T-helper 2 cell (primary cell): ENCODE measurements around the gene DLGAP1.

Source experiments
- DNase-seq, 5 experiments: peaks; one replicate each; pipeline versions ENCODE4 v3.0.0 to v3.0.0-alpha.2; 2012 to 2022

DLGAP1 gene

DNA sequence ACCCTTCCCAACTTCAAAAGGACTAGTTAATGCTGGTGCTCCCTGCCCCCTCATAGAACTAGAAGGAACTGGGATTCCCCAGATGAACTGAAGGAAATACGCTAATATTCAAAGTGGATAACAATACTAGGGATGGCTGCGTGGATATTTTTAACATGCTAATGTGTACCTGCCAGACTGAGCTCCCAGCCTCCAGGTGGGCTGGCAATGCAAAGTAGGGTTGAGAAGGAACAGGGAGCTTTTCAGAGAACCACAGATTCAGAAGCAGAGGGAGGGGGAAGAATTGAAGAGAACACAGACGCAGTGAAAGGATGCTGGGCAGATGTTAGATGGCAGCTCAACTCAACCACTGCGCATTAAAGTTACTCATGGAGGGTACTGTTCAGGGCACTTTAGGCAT, 650.8 kb downstream of the DLGAP1 start:
- DNase-seq: no peak

DNA sequence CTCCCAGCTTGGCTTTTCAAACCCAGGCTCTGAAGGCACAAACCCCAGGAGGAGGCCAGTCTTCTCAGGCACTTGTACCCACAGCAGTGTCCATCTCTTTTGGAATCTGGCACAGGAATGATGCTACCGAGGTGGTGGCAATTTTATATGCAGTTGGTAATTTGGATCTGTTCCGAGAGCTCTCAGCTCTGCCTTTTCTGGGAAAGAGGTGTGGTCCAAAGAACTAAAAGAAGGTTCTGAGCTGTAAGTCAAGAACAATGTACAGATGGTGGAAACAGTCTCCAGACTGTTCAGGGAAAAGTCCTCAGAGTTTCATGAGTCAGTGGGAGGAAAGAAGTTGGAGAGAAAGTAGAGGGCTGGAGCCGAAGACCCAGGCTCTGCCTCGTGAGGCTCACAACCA, 651.8 kb downstream of the DLGAP1 start:
- DNase-seq: no peak

DNA sequence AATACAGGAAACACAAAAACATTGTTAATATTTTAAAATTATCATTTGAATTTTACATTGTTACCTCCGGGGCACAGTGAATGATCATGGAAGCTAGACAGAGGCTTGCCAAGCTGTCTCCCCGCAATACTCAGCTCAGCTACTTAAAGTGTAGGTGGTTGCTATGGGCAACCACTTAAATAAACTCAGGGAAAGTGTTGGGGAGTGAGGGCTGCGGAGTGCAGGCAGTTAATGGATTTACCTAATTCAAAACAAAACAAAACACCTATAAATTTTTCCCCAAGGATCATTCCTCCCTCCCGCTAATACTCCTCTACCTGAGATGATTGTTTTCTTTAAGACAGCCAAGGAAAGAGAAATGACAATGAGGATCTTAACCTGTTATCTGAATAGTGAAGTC, 655.6 kb downstream of the DLGAP1 start:
- no peak for DNase-seq

DNA sequence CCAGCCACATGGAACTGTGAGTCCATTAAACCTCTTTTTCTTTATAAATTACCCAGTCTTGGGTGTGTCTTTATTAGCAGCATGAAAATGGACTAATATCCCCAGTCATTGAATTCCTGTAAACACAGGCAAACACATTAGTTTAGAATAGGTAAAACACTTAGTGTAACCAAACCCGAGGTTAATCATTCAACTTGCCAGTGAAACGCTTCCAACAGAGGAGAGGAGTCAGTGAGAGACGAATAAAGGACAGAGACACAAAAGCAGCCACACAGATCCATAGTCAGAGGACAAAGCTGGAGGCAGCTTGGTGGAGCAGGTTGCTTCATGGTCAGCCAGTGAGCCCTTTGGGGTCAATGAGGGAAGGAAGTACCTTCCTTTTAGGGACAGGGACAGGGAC, 657.1 kb downstream of the DLGAP1 start:
- DNase-seq: no peak

DNA sequence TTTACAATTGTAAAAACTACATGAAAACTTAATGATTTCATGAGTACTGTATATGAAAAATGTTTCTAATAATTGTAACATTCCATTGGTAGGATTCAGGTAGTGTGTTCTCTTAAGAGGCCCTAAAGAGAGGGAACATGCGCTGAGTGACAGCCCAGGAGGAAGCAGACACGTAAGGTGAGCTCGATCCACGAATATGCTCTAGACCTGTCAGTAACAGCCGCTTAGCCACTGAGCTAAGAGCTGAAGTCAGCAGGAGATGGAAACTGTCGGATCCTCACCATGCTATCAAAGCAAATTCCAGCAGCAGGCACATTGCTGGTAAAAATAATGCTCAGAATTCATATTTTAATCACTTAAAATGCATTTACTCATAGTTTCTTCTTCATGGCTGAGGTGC, 658.7 kb downstream of the DLGAP1 start:
- DNase-seq: no peak

DNA sequence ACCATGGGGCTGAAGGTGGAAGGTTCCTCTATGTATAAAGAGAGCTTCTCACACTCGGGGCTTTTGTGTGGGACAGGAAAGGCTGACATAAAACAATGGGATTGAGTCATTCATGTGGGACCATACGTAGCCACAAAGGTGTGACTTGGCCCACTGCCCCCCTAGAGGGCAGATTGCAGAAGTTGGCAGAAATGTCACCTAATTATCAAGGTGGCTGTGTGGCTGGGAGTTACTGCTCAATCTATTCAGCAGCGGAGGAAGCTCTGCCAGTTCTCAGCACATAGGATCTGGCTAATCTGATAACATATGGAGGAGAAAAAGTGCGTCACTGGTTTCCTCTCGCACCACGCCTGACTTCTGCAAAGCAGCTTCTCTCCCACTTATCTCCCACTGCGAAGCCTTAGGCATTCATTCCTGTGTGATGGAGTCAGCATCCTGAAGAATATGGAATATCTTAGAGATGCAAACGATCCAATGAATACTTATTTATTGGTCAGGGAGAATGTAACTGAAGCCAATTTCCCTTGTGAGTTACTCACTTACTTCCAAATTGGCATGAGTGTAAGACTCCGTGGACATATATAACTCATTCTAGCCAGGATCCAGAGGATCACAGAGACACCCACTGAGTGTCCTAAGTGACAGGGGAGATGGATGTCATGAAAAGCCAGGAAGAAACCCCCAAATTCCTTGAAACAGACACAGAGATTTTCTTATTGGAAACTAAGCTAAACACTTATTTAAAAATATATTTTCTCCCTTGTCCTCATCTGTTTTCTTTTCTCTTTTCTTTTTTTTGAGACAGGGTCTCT, 660.4 kb downstream of the DLGAP1 start:
- no peak for DNase-seq

DNA sequence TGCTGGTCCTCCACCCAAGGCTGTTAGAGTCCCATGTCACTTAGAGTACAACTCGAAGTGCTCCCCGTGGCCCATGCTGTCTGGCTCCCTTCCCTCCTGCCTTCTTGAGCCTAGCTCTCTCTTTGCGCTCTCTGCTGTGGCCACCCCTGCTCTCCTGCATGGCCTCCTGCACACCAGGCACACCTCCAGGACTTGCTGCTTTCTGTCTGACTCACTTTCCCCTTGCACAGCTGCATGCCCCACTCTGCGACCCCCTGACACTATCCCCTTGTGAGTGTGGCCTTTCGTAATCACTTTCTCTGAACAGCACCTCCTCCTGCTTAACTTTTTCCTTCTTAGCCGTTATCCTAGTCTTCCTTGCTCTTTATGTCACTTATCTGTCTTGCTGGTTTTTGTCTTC, 661.6 kb downstream of the DLGAP1 start:
- no peak for DNase-seq

DNA sequence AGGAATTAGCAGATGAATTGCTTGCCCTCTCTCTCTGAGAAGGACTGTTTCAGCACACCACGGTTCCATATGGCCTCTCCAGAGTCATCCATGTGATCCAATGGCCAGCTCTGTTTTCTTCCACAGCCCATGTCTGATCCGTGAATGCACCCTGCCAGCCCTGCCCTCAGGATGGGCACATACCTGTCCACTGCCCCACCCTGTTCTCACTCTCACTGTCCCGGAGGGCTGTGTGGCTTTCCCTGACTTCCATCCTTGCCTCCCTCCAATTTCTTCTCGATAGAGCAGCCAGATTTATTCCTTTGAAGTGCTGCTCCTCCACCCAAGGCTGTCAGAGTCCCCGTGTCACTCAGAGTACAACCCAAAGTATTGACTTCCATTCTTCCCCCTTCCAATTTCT, 662.0 kb downstream of the DLGAP1 start:
- DNase-seq: no peak

DNA sequence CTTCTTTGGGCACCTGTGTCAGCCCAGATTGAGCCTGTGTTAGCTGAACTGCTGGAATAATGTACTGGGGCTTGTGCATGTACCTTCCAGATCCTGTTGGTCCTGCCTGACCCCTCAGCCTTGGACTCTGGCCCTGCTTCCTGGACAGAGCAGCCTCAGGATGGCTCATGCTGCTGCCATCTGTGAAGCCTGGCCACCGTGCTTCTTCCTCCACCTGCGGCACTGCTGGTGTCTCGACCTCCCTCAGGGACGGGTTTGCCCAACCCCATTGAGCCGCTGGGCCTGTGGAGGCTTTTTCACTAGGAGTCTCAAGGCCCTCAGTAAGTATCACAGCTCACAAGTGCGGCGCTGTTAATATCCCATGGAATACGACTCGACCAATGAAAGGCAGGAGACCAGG, 662.4 kb downstream of the DLGAP1 start:
- DNase-seq: no peak

DNA sequence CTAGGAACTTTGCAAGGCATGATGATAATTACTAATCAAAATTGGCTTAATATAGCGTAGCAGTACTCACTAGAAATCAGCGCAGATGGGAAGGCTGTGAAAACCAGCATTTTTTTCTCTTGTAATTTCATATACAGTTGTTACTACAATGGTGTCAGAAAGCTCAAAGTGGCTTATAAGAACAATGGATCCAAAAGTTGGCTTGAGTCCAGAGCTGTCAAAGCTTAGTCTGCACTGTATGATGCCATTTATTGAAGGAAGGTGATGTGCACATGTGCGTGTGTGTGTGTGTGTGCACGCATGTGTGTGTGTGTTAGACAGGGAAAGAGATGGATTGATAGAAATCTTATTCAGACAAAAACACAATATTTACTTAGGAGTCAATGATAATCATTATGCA, 663.9 kb downstream of the DLGAP1 start:
- no peak for DNase-seq

DNA sequence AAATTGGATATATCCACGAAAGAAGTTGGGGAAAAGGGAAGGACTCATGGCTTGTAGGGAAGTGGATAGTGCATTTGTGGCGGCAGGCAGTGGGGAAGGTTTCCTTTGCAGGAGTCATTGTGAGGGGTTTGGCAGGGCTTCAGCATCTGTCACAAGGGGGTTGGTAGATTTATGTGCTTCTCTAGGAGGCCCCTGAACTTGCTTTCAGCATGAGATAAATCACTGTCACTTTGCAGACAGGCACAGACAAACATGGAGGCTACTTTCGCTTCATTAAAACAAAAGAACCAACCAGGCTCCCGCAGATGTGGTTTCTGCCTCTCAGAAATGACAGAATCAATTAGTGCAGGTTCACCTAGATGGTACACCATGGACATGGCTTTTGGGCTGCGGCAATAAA, 664.4 kb downstream of the DLGAP1 start:
- DNase-seq: no peak

DNA sequence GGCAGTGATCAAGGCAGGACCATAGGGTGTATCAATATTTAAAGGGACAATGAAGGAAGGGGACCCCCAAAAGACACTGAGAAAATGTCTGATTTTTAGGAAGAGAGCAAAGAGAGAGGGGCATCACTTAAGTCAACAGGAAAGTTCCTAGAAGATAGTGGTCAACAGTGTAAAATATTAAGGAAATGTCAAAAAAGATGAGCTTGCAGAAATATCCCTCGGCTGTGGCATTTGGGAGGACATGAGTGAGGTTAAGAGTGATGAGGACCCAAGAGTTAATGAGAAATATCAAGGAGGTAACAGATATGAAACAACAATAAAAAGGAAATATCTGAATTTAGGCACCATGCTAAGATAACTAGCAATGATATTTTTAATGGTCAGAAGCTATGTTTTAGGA, 665.6 kb downstream of the DLGAP1 start:
- DNase-seq: no peak

DNA sequence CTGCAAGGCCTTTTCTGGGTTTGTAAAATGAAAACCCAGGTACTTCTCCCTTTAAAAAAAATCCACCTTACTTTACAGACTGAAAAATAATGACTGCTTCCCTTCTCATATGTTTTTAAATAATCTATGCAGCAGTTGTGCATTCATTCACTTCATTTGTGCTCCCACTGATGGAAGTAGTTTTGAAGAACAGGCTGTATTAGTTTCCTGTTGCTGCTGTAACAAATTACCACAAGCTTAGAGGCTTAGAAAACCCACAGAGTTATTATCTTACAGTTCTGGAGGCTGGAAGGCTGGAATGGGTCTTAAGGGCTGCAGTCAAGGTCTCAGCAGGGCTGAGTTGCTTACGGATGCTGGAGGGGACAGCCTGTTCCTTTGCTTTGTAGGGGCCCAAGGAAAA, 670.2 kb downstream of the DLGAP1 start:
- DNase-seq: no peak

DNA sequence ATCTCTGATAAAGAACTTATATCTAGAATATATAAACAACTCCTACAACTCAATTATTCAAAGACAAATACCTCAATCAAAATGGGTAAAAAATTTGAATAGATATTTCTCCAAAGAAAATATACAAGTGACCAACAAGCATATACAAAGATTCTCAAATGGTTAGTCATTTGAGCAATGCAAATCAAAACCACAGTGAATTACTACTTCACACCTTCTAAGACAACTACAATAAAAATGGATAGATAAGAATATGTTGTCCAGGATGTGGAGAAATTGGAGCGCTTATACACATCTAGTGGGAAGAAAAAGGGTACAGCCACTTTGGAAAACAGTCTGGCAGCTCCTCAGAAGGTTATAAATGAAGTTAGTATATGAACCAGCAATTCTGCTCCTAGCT, 672.2 kb downstream of the DLGAP1 start:
- DNase-seq: no peak

DNA sequence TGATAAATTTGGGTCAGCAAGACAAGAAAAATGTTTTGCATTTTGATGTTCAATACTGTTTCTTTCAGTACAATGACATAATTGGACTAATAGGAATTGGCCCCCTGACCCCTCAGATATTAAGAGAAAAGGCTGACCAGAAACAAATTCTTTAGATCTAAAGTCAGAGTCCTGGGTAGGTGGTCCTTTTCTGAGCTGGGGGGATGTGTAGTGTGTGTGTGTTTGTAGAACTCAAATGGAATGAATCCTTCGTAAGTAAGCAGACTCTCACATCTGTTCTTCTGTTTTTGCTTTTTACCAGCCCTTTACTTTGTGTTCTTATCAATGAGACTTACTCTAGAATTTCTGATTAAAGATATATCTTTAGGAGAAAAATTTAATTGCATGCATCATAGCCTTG, 677.4 kb downstream of the DLGAP1 start:
- no peak for DNase-seq

DNA sequence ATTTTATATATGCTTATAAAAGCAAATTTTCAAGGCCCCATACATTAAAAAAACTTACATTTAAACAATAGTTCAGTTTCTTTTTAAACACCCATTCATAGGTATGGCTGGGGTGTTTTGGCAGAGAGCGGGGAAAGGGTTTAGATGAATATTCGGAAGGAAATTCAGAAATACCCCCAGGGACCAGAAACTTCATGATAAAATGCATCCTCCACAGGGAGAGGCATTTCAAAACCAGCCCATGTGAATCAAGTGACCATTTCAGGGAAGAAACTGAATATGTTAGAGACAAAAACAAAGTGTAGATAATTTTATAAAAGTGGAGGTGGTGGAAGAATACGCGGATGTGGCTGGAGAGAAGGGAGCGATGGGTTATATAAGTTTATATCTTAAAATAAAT, 678.0 kb downstream of the DLGAP1 start:
- DNase-seq: no peak

DNA sequence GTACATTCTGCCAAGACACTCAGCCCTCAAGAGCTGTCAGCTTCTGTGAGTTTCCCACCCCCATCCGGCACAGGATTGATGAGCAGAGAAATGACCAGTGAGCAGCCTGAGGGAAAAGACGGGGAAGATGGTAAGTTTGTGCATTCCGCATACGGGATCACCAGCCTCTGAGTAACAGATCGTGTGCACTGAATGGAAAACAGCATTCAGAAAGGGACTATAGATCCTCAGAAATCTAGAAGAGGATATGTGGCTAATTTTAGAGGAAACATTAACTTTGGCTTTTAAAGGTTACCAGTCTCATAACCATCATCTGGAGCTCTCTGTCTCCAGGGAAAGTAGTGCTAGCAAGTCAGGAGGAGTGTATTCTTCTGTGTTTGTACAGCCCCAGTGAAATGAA, 679.1 kb downstream of the DLGAP1 start:
- DNase-seq: no peak

DNA sequence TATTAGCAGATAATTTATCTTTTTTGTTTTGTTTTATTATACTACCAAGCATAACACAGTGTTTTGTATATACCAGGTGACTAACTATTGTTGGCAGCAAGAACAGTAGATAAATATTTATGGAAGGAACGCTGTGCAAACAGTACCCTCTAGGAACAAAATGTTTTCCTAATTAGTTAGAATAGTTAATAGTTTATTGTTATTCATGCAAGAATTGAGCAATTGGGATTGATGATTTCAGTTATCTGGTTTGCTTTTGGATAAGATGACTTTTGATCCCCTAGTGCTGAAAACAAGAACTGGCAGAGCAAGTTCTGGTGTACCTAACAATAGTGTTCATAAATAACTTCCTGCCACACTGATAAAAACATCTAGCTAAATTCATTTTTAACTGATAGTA, 681.8 kb downstream of the DLGAP1 start:
- no peak for DNase-seq

DNA sequence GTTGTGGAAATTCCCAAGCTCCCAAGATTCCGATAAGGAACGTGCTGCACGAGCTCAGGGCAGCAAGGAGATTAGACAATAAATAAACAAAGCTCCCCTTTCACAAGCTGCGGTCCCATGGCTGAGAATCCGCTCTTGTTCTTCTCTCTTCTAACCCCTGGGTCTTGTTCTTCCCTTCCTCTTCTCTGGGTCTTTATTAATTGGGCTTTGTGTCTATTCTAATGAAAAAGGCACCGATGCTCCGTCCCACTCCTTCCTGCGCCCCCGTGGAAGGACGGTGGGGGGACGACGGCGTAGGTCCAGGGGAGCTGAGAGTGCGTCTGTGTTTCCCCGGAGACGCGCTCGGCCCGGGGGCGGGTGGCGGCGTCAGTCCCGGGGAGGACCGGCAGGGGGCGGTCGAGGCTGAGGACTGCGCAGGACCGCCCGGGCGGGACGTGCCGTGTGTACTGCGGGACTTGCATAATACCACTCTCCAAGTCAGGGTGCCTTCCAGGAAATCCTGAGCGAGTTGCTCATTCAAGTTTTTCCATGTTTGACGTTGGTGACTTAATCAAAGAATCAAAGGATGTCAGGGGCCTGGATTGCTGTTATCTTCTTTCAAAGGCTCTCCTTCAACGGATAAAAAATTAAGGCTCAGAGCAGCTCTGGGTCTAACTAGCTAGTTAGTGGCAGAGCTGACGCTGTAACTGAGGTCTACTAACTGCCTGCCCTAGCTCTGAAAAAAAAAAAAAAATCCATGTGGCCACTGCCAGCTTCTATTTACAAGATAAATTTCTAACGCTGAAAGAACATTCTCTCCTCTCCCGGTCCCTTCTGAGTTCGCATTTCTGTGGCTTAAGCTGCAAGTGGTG, 683.8 kb downstream of the DLGAP1 start:
- peak; percentile 13 to 76 (median 47) for DNase-seq

DNA sequence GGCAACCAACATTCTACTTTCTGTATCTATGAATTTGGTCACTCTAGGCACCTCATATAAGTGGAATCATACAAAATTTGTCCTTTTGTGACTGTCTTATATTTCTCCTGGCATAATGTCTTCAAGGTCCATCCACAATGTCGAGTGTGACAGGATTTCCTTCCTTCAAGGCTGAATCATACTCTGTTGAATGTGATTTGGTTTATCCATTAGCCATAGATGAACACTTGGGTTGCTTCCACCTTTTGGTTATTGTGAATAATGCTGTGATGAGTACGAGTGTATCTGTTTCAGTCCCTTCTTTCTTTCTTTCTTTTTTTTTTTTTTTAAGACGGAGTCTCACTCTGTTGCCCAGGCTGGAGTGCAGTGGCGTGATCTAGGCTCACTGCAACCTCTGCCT, 693.8 kb downstream of the DLGAP1 start:
- no peak for DNase-seq

DNA sequence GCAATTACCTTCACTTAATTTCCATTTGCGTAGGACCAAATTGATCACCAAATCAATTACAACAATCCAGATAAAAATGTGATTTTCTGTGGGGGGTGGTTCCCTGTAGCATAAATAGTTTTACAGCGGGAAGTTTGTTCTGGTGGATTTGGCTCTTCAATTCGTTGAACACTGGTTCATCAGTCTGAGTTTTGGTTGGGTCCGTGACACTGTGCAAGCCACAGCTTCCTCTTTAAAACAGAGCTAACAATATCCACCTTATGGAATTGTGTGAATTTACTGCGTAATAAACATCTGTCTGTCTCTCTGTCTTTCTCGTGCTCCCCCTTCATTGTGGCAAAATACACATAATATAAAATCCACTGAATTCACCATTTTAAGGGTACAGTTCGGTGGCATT, 694.4 kb downstream of the DLGAP1 start:
- DNase-seq: no peak

DNA sequence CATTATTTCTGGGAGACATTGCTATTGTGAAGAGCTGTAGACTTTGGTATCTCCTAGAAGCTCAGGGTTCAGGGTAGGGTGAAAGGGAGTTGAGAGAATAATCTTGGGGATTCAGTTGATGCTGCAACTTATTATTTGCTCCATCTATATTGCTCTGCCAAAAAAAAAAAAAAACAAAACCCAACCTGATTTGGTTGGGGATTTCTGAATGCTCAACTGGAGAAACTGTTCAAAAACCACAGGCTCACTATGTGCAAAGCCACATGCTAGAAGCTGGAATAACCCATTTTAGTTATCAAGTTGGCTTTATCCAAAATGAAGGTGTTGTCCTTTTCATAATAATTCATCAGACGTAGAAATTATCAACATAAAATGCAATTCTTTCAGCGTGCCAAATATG, 696.0 kb downstream of the DLGAP1 start:
- DNase-seq: peak in 1 of 5 experiments; percentile 29

DNA sequence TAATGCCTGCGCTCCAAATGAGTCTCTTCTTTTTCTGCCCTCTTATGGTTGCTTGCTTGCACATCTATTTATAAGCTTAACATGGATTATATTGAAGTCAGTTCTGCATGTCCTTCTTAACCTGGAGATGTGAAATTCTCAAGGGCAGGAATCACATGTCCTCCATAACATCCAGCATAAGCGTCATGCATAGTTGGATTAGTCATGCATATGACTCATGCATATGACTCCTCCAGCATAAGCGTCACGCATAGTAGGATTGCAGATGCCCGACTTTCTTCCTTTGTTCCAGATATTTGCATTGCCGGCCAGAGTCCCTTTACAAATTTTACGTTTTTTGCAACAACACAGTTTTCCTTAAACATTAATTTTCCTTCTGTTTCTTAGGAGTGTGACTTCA, 696.6 kb downstream of the DLGAP1 start:
- no peak for DNase-seq

DNA sequence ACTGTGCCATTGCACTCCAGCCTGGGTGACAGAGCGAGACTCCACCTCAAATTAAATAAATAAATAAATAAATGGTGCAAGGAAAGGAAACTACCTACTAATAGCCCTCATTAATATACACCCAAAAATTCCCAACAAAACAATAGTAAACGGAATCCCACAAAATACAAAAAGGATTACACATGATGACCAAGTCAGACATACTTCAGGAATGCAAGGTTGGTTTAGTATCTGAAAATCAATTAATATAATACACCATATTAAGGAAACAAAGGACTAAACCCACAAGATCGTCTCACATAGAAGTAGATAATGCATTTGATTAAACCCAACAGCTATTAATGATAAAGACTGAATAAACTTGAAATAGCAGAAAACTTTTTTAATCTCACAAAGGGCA, 697.7 kb downstream of the DLGAP1 start:
- DNase-seq: no peak
